GM20000 (cell line): ENCODE data around the gene ITGA6.

ENCODE experiments used
- DNase-seq: peaks from one replicate; pipeline ENCODE4 v3.0.0; 2012; ENCODE audit warnings: low spot score
- CTCF ChIP-seq: IDR thresholded peaks from 2 replicates; pipeline ENCODE4 v1.5.1; 2012; ENCODE audit warnings: mild to moderate bottlenecking, control low read depth; ENCODE audit errors: extremely low read depth, missing control alignments

ITGA6 gene

GRCh38 chr2:172404824-172405223 is 22.6 kb upstream of the ITGA6 start:
- no peak for DNase-seq
- TF ChIP-seq CTCF, result no peak

- TF ChIP-seq CTCF, result no peak
- DNase-seq, result no peak
Measured at GRCh38 chr2:172405673-172406072, 21.7 kb upstream of the ITGA6 start.

- DNase-seq, result no peak
- no peak for TF ChIP-seq CTCF
Measured at GRCh38 chr2:172408143-172408766, 19.1 kb upstream of the ITGA6 start.

- DNase-seq, result no peak
- no peak for TF ChIP-seq CTCF
Measured at GRCh38 chr2:172409042-172409441, 18.3 kb upstream of the ITGA6 start.

GRCh38 chr2:172412984-172413492 is 14.3 kb upstream of the ITGA6 start:
- no peak for TF ChIP-seq CTCF
- no peak for DNase-seq

- no peak for DNase-seq
Measured at GRCh38 chr2:172415157-172415864, 12.1 kb upstream of the ITGA6 start.

More at GRCh38 chr2:172415157-172415864, 12.1 kb upstream of the ITGA6 start:
- no peak for TF ChIP-seq CTCF
